SU-DHL-6 (cell line): ENCODE results near the gene SLC6A7.

ENCODE experiments used
- CTCF ChIP-seq: fragments of 200-600 bp; sonication (generic); IDR thresholded peaks from one replicate; pipeline ENCODE4 v1.5.1; 2017; ENCODE audit warnings: antibody characterized with exemption, mild to moderate bottlenecking, low read length, moderate library complexity; ENCODE audit not compliant: insufficient read depth, poor library complexity, severe bottlenecking
- EZH2phosphoT487 ChIP-seq: fragments of 200-600 bp; sonication (generic), shearing (Covaris generic); conservative IDR thresholded peaks from 2 replicates; pipeline ENCODE4 v1.6.1; 2018; ENCODE audit warnings: mild to moderate bottlenecking, antibody characterized with exemption, low read length, moderate library complexity, mixed read lengths

GRCh38 chr5:150167512-150167850 is 22.4 kb upstream of the SLC6A7 start:
- TF ChIP-seq CTCF (no peak), EZH2phosphoT487 (no peak)
